ENCODE results near the gene TSHZ2. TPM values are rescaled to one million over a fixed set of nuclear protein-coding genes. Genes with fewer than 3 reads are reported as not detected.

TSHZ2 gene
- total and polyA plus RNA-seq, 2 donors (not counting 1 experiment from before 2014, with no cell fraction given): 1.00 to 5.7 TPM

GRCh38 chr20:53411129-53411528 lies 439.0 kb downstream of the TSHZ2 start:
- Histone ChIP-seq H3K27ac (ENCODE audit: low read length in 2 of 2) (no peak overlapping the region), H3K36me3 (replicated peaks in 1 of 2; ENCODE audit: control extremely low read depth in 1 of 2, control insufficient read depth in 1 of 2, extremely low read depth in 1 of 2, insufficient read depth in 2 of 2, low read length in 1 of 2) (no peaks in the 10 kb centered on the region), H3K27me3 (replicated peaks in 1 of 4; ENCODE audit: control extremely low read depth in 1 of 4, control insufficient read depth in 3 of 4, insufficient read depth in 4 of 4, low read length in 3 of 4) (peaks cover 0 to 4% (median 0%) of the 10 kb centered on the region in 4 experiments), H2AFZ (ENCODE audit: insufficient read depth, low read depth, low read length, poor library complexity, severe bottlenecking) (no peak overlapping the region), H3K4me2 (replicated peaks; ENCODE audit: low read depth, low read length, poor library complexity, severe bottlenecking) (no peak overlapping the region), H3K4me3 (ENCODE audit: control extremely low read depth in 1 of 5, extremely low read depth in 1 of 5, insufficient read depth in 1 of 5, low read depth in 2 of 5, low read length in 4 of 5) (no peak overlapping the region), H3K9ac (ENCODE audit: low read length) (no peak overlapping the region), H3K4me1 (ENCODE audit: control insufficient read depth in 2 of 2, insufficient read depth in 2 of 2, low read length in 2 of 2) (peaks cover 0 to 8% of the 10 kb centered on the region in 2 donors), H3K9me3 (ENCODE audit: control extremely low read depth in 1 of 3, control insufficient read depth in 2 of 3, insufficient read depth in 1 of 3, low read length in 2 of 3) (no peaks in the 10 kb centered on the region), H4K20me1 (ENCODE audit: control insufficient read depth, insufficient read depth, low read length, poor library complexity, severe bottlenecking) (no peaks in the 10 kb centered on the region), H3K79me2 (ENCODE audit: control insufficient read depth, insufficient read depth, low read length) (no peaks in the 10 kb centered on the region)
- WGBS (ENCODE audit: insufficient coverage): 100% methylated on average over 2 of the region's 3 CpGs
- Mint-ChIP-seq H3K4me3 (no peak overlapping the region), H3K9me3 (ENCODE audit: insufficient read depth) (no peaks in the 10 kb centered on the region), H3K27me3 (peaks cover 11% of the 10 kb centered on the region), H3K4me1 (peaks cover 5% of the 10 kb centered on the region), H3K27ac (no peak overlapping the region)
- no peak for DNase-seq
- intact Hi-C loops (cut with micrococcal nuclease): loop anchor here (10.0 kb wide), 1 partner anchor 164 kb away; no protein-coding TSS in a partner anchor
- no peak for ATAC-seq (ENCODE audit: low read depth)
- ChIA-PET CTCF (interaction anchor here (1.0 to 3.8 kb wide), 3 partner anchors 136 to 651 kb away, joined by 3 to 34 read pairs (median 3); no protein-coding TSS in a partner anchor), POLR2A (no interaction called here)
- TF ChIP-seq CTCF (IDR thresholded peaks at IDR 0.05): no peak
- TF ChIP-seq EZH2 (IDR thresholded peaks at IDR 0.05; ENCODE audit: borderline replicate concordance, insufficient read depth, low read depth, low read length, poor library complexity, severe bottlenecking): no peak

GRCh38 chr20:53411891-53412290 lies 439.7 kb downstream of the TSHZ2 start:
- no peak overlapping the region for H3K4me3 ChIP-seq (ENCODE audit: control extremely low read depth in 1 of 5, extremely low read depth in 1 of 5, insufficient read depth in 1 of 5, low read depth in 2 of 5, low read length in 4 of 5)
- TF ChIP-seq CTCF (IDR thresholded peaks at IDR 0.05): no peak
- TF ChIP-seq EZH2 (IDR thresholded peaks at IDR 0.05; ENCODE audit: borderline replicate concordance, insufficient read depth, low read depth, low read length, poor library complexity, severe bottlenecking): no peak
- ChIA-PET CTCF (interaction anchor here (1.0 to 3.8 kb wide), 8 partner anchors 136 to 788 kb away, joined by 3 to 34 read pairs (median 10); no protein-coding TSS in a partner anchor), POLR2A (interaction anchor here (1.5 kb wide), 1 partner anchor 121 kb away, joined by 6 read pairs; no protein-coding TSS in a partner anchor)
- no peaks in the 10 kb centered on the region for H3K79me2 ChIP-seq (ENCODE audit: control insufficient read depth, insufficient read depth, low read length)
- intact Hi-C loops (cut with micrococcal nuclease): loop anchor here (2.0 to 10.0 kb wide), 2 partner anchors 163 to 459 kb away; no protein-coding TSS in a partner anchor
- H3K9me3 ChIP-seq (ENCODE audit: control extremely low read depth in 1 of 3, control insufficient read depth in 2 of 3, insufficient read depth in 1 of 3, low read length in 2 of 3): no peaks in the 10 kb centered on the region
- Mint-ChIP-seq H3K27me3 (peaks cover 4% of the 10 kb centered on the region), H3K4me3 (no peak overlapping the region), H3K27ac (no peak overlapping the region), H3K9me3 (ENCODE audit: insufficient read depth) (no peaks in the 10 kb centered on the region), H3K4me1 (peaks cover 5% of the 10 kb centered on the region)
- no peak overlapping the region for H3K4me2 ChIP-seq (replicated peaks; ENCODE audit: low read depth, low read length, poor library complexity, severe bottlenecking)
- ATAC-seq (ENCODE audit: low read depth): no peak
- no peaks in the 10 kb centered on the region for H3K36me3 ChIP-seq (replicated peaks in 1 of 2; ENCODE audit: control extremely low read depth in 1 of 2, control insufficient read depth in 1 of 2, extremely low read depth in 1 of 2, insufficient read depth in 2 of 2, low read length in 1 of 2)
- no peak for DNase-seq
- H3K27me3 ChIP-seq (replicated peaks in 1 of 4; ENCODE audit: control extremely low read depth in 1 of 4, control insufficient read depth in 3 of 4, insufficient read depth in 4 of 4, low read length in 3 of 4): peaks cover 0 to 4% (median 0%) of the 10 kb centered on the region in 4 experiments
- peaks cover 0 to 8% of the 10 kb centered on the region in 2 donors for H3K4me1 ChIP-seq (ENCODE audit: control insufficient read depth in 2 of 2, insufficient read depth in 2 of 2, low read length in 2 of 2)
- WGBS (ENCODE audit: insufficient coverage): 87% methylated on average over 4 of the region's 4 CpGs
- H3K27ac ChIP-seq (ENCODE audit: low read length in 2 of 2): no peak overlapping the region
- H3K9ac ChIP-seq (ENCODE audit: low read length): no peak overlapping the region
- no peaks in the 10 kb centered on the region for H4K20me1 ChIP-seq (ENCODE audit: control insufficient read depth, insufficient read depth, low read length, poor library complexity, severe bottlenecking)
- H2AFZ ChIP-seq (ENCODE audit: insufficient read depth, low read depth, low read length, poor library complexity, severe bottlenecking): no peak overlapping the region
